ENCODE measurements around the gene ALKBH5. TPM values are rescaled to one million over a fixed set of nuclear protein-coding genes. Genes with fewer than 3 reads are reported as not detected.

The ALKBH5 gene
- total RNA-seq, 2 donors from 2014 or later, result 177 to 193 TPM

DNA sequence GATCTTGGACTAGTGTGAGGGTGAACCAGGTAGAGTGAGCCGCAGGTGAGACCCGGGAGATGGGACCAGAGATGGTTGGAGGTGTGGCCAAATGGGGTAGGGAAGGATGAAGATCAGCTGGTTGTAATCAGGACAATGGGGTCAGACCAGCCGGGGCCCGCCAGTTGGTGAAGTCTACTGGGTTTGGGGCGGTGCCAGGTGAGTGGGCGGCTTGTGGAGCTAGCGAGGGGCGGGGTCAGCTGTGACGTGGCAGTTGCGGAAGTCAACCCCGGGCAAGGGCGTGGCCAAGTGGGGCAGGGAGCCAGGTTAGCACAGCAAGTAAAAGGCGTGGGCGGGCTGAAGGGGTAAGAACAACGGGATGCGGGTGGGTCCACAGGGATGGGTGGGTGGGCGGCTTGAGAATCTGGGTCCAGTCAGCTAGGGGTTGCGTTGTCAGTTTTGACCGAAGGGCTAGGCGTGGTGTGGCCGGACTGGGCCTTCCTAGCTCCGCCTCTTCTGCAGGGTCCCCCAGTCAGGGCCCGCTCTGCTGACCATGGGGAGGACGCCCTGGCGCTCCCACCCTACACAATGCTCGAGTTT lies 25.5 kb upstream of the ALKBH5 start:
- Histone ChIP-seq H3K4me1 (peaks cover 0 to 22% of the 10 kb centered on the region in 2 donors), H3K9me3 (no peaks in the 10 kb centered on the region), H3K36me3 (no peaks in the 10 kb centered on the region), H3K27me3 (no peaks in the 10 kb centered on the region), H3K4me3 (peak overlapping the region; percentile 51 to 60), H3K27ac (peak overlapping the region; percentile 39 to 61)
- peak; percentile 96 for DNase-seq (ENCODE audit: low spot score)
- TF ChIP-seq, protein P1, sequence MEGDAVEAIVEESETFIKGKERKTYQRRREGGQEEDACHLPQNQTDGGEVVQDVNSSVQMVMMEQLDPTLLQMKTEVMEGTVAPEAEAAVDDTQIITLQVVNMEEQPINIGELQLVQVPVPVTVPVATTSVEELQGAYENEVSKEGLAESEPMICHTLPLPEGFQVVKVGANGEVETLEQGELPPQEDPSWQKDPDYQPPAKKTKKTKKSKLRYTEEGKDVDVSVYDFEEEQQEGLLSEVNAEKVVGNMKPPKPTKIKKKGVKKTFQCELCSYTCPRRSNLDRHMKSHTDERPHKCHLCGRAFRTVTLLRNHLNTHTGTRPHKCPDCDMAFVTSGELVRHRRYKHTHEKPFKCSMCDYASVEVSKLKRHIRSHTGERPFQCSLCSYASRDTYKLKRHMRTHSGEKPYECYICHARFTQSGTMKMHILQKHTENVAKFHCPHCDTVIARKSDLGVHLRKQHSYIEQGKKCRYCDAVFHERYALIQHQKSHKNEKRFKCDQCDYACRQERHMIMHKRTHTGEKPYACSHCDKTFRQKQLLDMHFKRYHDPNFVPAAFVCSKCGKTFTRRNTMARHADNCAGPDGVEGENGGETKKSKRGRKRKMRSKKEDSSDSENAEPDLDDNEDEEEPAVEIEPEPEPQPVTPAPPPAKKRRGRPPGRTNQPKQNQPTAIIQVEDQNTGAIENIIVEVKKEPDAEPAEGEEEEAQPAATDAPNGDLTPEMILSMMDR (IDR thresholded peaks at IDR 0.05), result no peak

DNA sequence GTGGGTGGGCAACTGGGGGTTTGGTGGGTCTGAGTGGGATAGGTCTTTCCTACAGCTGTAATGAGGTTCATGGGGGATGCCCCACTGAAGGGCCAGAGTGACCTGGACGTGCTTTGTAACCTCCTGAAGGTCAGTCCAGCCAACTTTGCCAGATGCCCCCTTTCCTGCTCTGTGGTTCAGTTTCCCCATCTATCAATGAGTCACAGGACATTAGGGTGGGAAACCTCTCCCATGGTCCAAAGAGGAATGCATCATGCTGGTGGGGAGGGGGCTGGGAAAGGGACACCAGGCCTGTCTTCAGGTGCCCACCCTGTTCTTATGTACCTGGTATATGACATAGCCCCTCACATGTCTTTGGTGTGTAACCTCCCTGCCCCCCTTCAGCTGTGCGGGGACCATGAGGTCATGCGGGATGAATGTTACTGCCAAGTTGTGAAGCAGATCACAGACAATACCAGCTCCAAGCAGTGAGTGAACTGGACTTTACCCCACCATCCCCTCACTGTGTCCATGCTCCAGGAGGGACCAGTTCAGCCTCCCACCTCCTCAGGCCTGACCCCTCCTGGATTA lies 24.0 kb upstream of the ALKBH5 start:
- Histone ChIP-seq H3K36me3 (no peaks in the 10 kb centered on the region), H3K4me3 (no peak overlapping the region), H3K4me1 (peaks cover 0 to 14% of the 10 kb centered on the region in 2 donors), H3K9me3 (no peaks in the 10 kb centered on the region), H3K27me3 (no peaks in the 10 kb centered on the region), H3K27ac (no peak overlapping the region)
- DNase-seq (ENCODE audit: low spot score), result no peak
- TF ChIP-seq, protein P1 (IDR thresholded peaks at IDR 0.05), result no peak

DNA sequence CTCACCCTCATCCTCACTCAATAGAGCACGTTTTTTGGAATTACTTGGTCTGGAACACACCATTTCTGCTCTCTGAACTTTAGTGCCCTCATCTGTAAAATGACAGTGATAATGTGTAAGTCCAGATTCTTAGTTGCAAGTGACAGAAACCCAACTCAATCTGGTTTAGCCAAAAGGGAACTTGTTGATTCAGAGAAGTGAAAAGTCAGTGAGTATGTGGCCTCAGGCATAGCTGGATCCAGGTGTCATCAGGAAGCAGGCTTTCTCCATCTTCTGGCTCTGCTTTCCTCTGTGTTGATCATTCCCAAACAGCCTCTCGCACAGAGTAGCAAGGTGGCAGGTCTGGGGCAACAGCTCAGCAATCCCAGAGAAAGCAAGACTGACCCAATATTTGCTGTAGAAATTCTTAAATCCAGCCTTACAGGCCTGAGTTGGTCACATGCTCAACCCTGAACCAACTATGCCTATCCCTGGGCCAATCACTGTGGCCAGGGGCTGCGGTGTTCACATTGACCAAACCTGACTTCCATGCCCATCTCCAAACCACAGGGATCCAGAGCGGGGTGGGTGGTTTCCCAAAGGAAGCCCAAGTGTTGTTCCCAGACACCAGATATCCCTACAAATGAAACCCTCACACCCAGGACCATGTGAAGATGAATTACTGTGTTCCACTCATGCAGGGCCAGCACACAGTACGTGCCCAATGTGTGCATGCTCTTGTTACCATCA lies 23.3 kb upstream of the ALKBH5 start:
- H3K4me1 ChIP-seq, result peaks cover 0 to 14% of the 10 kb centered on the region in 2 donors
- no peaks in the 10 kb centered on the region for H3K27me3 ChIP-seq
- H3K36me3 ChIP-seq, result no peaks in the 10 kb centered on the region
- no peak for DNase-seq (ENCODE audit: low spot score)
- H3K4me3 ChIP-seq, result no peak overlapping the region
- no peaks in the 10 kb centered on the region for H3K9me3 ChIP-seq
- TF ChIP-seq, protein P1 (IDR thresholded peaks at IDR 0.05), result no peak
- H3K27ac ChIP-seq, result no peak overlapping the region

DNA sequence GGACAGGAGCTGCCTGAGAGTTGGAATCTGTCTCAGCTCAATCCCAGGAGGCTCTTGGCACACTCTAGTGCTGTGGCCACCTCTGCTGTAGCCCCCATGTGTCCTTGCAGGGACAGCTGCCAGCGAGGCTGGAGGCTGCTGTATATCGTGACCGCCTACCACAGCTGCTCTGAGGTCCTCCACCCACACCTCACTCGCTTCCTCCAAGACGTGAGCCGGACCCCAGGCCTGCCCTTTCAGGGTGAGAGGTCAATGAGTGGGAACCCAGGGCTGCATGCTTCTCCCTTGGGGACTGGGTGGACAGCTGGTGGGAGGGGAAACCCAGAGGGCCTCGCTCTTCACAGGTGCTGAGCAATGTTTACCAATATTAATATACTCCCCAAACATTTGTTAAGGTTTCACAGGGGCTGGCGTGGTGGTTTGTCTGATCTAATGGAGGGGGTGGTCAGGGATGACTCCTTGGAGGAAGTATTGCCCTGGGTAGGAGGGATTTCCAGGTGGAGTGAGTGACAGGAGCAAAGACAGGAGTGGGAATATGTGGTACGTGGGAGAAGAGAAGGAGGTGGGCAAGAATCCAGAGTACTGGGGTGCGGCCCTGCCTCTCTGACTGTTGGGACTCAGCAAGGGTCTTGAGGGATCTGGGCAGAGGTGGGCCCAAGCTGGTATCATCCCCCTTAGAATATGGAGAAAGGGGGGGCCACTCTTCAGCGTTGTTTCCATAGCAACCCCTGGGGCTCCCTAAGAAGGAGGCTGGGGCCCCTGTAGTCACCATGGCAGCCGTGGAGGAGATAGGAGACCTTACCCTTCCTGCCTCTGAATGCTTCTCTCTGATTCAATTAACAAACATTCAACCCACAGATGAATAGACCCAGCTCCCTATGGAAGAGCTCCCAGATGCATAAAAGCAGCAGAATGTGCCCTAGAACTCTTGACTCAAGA lies 22.2 kb upstream of the ALKBH5 start:
- H3K36me3 ChIP-seq, result no peaks in the 10 kb centered on the region
- H3K27ac ChIP-seq, result no peak overlapping the region
- H3K4me1 ChIP-seq, result peaks cover 0 to 14% of the 10 kb centered on the region in 2 donors
- H3K4me3 ChIP-seq, result no peak overlapping the region
- H3K27me3 ChIP-seq, result no peaks in the 10 kb centered on the region
- no peak for DNase-seq (ENCODE audit: low spot score)
- H3K9me3 ChIP-seq, result no peaks in the 10 kb centered on the region
- TF ChIP-seq, protein P1 (IDR thresholded peaks at IDR 0.05), result no peak

DNA sequence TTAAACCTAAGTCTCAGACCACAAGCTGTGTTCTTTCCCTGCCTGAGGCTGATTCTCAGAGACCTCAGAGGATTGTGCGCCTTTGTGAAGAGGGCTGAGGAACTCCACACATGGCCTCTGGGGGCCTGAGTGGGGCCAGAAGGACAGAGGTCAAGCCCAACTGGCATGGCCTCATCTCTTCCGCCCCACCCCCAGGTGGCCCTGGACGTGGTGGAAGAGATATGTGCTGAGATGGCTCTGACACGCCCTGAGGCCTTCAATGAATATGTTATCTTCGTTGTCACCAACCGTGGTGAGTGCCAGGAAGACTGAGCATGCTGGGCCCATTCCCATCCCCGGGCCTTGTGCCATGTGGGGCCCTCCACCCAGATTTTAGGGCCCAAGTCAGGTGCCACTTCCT lies 20.1 kb upstream of the ALKBH5 start:
- TF ChIP-seq, protein P1 (IDR thresholded peaks at IDR 0.05), result no peak
- DNase-seq (ENCODE audit: low spot score), result no peak
- no peak overlapping the region for H3K4me3 ChIP-seq

More for the DNA sequence above, 20.1 kb upstream of the ALKBH5 start:
- no peaks in the 10 kb centered on the region for H3K9me3 ChIP-seq
- no peaks in the 10 kb centered on the region for H3K27me3 ChIP-seq
- H3K4me1 ChIP-seq, result peaks cover 0 to 7% of the 10 kb centered on the region in 2 donors
- no peaks in the 10 kb centered on the region for H3K36me3 ChIP-seq
- no peak overlapping the region for H3K27ac ChIP-seq
